ENCODE measurements around the gene ARSB. TPM values are rescaled to one million over a fixed set of nuclear protein-coding genes. Genes with fewer than 3 reads are reported as not detected.
A peak's percentile ranks its signal among the peaks of the same experiment; 100 is the strongest.

Gene ARSB
- total and polyA plus RNA-seq, 8 donors, result 0.58 to 35.6 (median 7.6) TPM

- Histone ChIP-seq H3K4me3 (no peak overlapping the region), H3K27ac (no peak overlapping the region), H3K36me3 (no peaks in the 10 kb centered on the region), H3K9me3 (peaks cover 0 to 11% (median 4%) of the 10 kb centered on the region in 4 donors), H3K27me3 (no peaks in the 10 kb centered on the region), H3K4me1 (peaks cover 4 to 28% (median 17%) of the 10 kb centered on the region in 4 donors)
- intact Hi-C loops (cut with DNase I; ENCODE audit: low total_unique reads), result no loop called here
- 69 to 87% (median 82%) methylated on average over 2 of the region's 2 CpGs for WGBS, 5 donors
- TF ChIP-seq EP300 (IDR thresholded peaks at IDR 0.05) (no peak), CTCF (IDR thresholded peaks at IDR 0.05) (no peak), POLR2AphosphoS5 (IDR thresholded peaks at IDR 0.05) (no peak), POLR2A (IDR thresholded peaks at IDR 0.05) (no peak)
- DNase-seq, result no peak
Measured at GRCh38 chr5:78903353-78903752, 81.8 kb downstream of the ARSB start.

DNA sequence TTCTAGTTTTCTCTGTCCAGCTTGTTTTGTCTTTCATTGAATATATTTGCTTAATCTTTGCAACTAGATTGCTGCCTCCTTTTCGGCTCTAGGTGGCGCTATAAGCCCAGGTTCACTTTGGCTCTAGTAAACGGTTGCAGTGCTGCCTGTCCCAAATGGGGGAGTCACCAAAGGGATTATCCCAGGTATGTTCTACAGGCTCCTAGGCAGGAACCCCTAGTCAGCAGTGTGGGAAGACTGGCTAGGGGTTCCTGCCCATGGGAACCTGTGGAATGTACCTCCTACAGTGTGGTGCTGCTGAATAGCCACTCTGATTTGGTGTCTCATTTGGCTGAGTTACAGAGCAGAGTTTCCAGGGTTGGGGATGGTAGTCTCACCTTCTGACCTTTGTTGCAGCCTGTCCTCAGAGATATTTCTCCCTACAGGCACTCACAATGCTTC is 85.2 kb downstream of the ARSB start:
- intact Hi-C loops (cut with DNase I; ENCODE audit: low total_unique reads), result loop anchor here (10.0 kb wide), 1 partner anchor 65 kb away; no protein-coding TSS in a partner anchor
- Histone ChIP-seq H3K36me3 (no peaks in the 10 kb centered on the region), H3K4me1 (peaks cover 0 to 7% (median 5%) of the 10 kb centered on the region in 4 donors), H3K9me3 (peaks cover 0 to 11% (median 4%) of the 10 kb centered on the region in 4 donors), H3K4me3 (no peak overlapping the region), H3K27me3 (no peaks in the 10 kb centered on the region), H3K27ac (no peak overlapping the region)
- 5 to 43% (median 10%) methylated on average over 3 of the region's 3 CpGs for WGBS, 5 donors
- DNase-seq, result peak; percentile 40 to 73
- TF ChIP-seq POLR2AphosphoS5 (IDR thresholded peaks at IDR 0.05), result no peak
- peak in 5 of 7 experiments; percentile 29 to 77 (median 62) for TF ChIP-seq CTCF (IDR thresholded peaks at IDR 0.05)

DNA sequence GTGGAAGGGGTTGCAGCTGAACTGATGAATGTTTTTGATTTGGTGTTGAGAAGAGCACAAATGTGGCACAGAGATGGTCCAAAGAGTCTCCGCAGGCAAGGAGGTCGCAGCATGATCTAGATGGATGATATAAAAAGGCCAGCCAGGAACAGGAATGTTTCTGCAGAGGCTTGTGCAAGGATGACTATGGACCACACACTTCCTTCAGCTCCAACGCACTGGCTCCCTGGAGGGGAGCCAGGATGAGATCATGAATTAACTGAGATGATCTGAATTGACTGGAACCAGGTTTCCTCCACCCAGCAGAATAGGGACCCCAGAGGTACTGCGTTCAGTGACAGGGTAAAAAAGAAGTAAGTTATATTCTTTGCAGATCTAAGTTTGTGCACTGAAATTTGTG is 89.0 kb downstream of the ARSB start:
- intact Hi-C loops (cut with DNase I; ENCODE audit: low total_unique reads), result loop anchor here (10.0 kb wide), 1 partner anchor 69 kb away; no protein-coding TSS in a partner anchor
- H3K36me3 ChIP-seq, result no peaks in the 10 kb centered on the region
- H3K27me3 ChIP-seq, result no peaks in the 10 kb centered on the region
- no peak overlapping the region for H3K27ac ChIP-seq
- peaks cover 0 to 7% (median 5%) of the 10 kb centered on the region in 4 donors for H3K4me1 ChIP-seq
- TF ChIP-seq CTCF (IDR thresholded peaks at IDR 0.05), result no peak
- H3K9me3 ChIP-seq, result peaks cover 0 to 11% (median 4%) of the 10 kb centered on the region in 4 donors
- WGBS, 5 donors, result 56 to 73% (median 61%) methylated on average over 4 of the region's 4 CpGs
- H3K4me3 ChIP-seq, result no peak overlapping the region
- DNase-seq, result peak in 1 of 2 donors; percentile 72

DNA sequence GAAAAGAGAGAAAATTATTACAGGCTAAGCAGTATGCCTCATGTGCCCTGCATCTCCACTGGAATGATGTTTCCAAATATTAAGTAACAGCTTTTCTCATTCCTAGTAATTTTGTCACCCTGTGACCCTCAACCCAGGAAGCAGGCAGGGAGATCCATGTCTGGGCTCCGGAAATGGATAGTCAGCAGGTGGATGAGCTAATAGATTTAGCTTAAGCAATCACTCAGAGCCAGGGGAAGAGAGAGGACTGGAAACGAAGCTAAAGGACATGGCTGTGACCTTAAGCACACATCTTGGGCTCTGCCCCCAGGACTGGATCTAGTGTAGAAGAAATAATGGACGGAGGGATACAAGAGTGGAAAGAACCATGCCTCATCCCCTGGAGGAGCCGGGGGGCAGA is 89.5 kb downstream of the ARSB start:
- H3K27ac ChIP-seq, result no peak overlapping the region
- DNase-seq, result no peak
- no peaks in the 10 kb centered on the region for H3K27me3 ChIP-seq
- H3K4me1 ChIP-seq, result peaks cover 0 to 7% (median 5%) of the 10 kb centered on the region in 4 donors
- TF ChIP-seq CTCF (IDR thresholded peaks at IDR 0.05) (no peak), EP300 (IDR thresholded peaks at IDR 0.05) (no peak)
- intact Hi-C loops (cut with DNase I; ENCODE audit: low total_unique reads), result loop anchor here (10.0 kb wide), 1 partner anchor 69 kb away; no protein-coding TSS in a partner anchor
- H3K36me3 ChIP-seq, result no peaks in the 10 kb centered on the region
- peaks cover 0 to 11% (median 4%) of the 10 kb centered on the region in 4 donors for H3K9me3 ChIP-seq
- 69 to 73% (median 70%) methylated on average over 4 of the region's 4 CpGs for WGBS, 5 donors
- no peak overlapping the region for H3K4me3 ChIP-seq
